Gastrocnemius medialis (tissue), 4 donors: ENCODE measurements around the gene CHST14. TPM values are rescaled to one million over a fixed set of nuclear protein-coding genes. Genes with fewer than 3 reads are reported as not detected.

Experiments used
- ATAC-seq, 2 donors: fragments of 150-250 bp; one replicate each; pipeline ENCODE4 v1.9.1; 2016
- DNase-seq, 2 donors: peaks; one replicate each; pipeline ENCODE4 v3.0.0-alpha.2; 2019
- H3K27ac ChIP-seq, 4 donors: fragments of 200-600 bp; sonication (generic); 1 replicate in 1 of 4; 2 replicates in 3 of 4; pipeline ENCODE4 v1.5.1; 2016 to 2018; ENCODE audit warnings: mild to moderate bottlenecking in 2 of 4, moderate library complexity in 1 of 4
- H3K27me3 ChIP-seq, 3 donors: fragments of 200-600 bp; sonication (generic) in 2 of 3; 1 replicate in 1 of 3; 2 replicates in 2 of 3; pipeline versions ENCODE4 v1.5.1 to v1.6.0; 2016 to 2019; ENCODE audit warnings: mild to moderate bottlenecking in 1 of 3, moderate library complexity in 1 of 3
- H3K36me3 ChIP-seq, 2 donors: fragments of 200-600 bp; sonication (generic) in 1 of 2; one replicate each; pipeline ENCODE4 v1.5.1; 2017 to 2018
- H3K4me1 ChIP-seq, 2 donors: fragments of 200-600 bp; sonication (generic) in 1 of 2; one replicate each; pipeline ENCODE4 v1.5.1; 2016 to 2017; ENCODE audit warnings: mild to moderate bottlenecking in 2 of 2
- H3K4me3 ChIP-seq, 4 donors: fragments of 200-600 bp; sonication (generic) in 3 of 4; 1 replicate in 1 of 4; 2 replicates in 3 of 4; pipeline ENCODE4 v1.5.1; 2016 to 2019; ENCODE audit warnings: mild to moderate bottlenecking in 2 of 4
- H3K9me3 ChIP-seq, 3 donors: fragments of 200-600 bp; sonication (generic) in 2 of 3; 1 replicate in 1 of 3; 2 replicates in 2 of 3; pipeline ENCODE4 v1.5.1; 2016 to 2019
- POLR2A ChIP-seq, 2 donors: fragments of 450-650 bp; IDR thresholded peaks; one replicate each; pipeline ENCODE4 v1.6.1; 2017; ENCODE audit warnings: antibody characterized with exemption in 2 of 2, mild to moderate bottlenecking in 2 of 2, moderate library complexity in 2 of 2
- in situ Hi-C, 4 donors: fragments of 200-750 bp; cut with MboI; loops; one replicate each; pipeline versions ENCODE4 v1.15.0 to v1.8.0; 2017; ENCODE audit warnings: low sequenced_read_pairs in 4 of 4
- intact Hi-C: fragments of 100-400 bp; cut with DNase I; formaldehyde crosslinking; loops from one replicate; pipeline ENCODE4 v1.15.1; 2023; ENCODE audit warnings: low total_unique reads
- total RNA-seq, 4 donors: library from RNA; depleted of rRNA; stranded (reverse); fragments of >200 nt; gene quantifications; one replicate each; pipeline versions ENCODE4 v1.1.0 to v1.2.3, GENCODE V29; 2016
- TF ChIP-seq, protein P1 (sequence below), 5 experiments: fragments of 450-650 bp in 3 of 5; fragments of 200-600 bp in 2 of 5; sonication (generic) in 2 of 5; IDR thresholded peaks in 4 of 5; conservative IDR thresholded peaks in 1 of 5; 1 replicate in 4 of 5; 2 replicates in 1 of 5; pipeline ENCODE4 v1.5.1; 2016 to 2019; ENCODE audit warnings: antibody characterized with exemption in 5 of 5, mild to moderate bottlenecking in 3 of 5, moderate library complexity in 3 of 5

The CHST14 gene
- total RNA-seq, 4 donors from 2014 or later, result 3.0 to 5.2 (median 3.9) TPM

DNA sequence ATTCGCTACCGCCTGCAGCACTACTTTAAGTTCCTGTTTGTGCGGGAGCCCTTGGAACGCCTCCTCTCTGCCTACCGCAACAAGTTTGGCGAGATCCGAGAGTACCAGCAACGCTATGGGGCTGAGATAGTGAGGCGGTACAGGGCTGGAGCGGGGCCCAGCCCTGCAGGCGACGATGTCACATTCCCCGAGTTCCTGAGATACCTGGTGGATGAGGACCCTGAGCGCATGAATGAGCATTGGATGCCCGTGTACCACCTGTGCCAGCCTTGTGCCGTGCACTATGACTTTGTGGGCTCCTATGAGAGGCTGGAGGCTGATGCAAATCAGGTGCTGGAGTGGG, 995 bp downstream of the CHST14 start:
- Histone ChIP-seq H3K4me3 (peak overlapping the region; percentile 73 to 87 (median 80)), H3K27ac (peak overlapping the region; percentile 73 to 79 (median 78)), H3K36me3 (no peaks in the 10 kb centered on the region), H3K27me3 (no peaks in the 10 kb centered on the region), H3K4me1 (peaks cover 4 to 11% of the 10 kb centered on the region in 2 donors), H3K9me3 (no peaks in the 10 kb centered on the region)
- intact Hi-C loops (loop anchor here (2.0 kb wide), 2 partner anchors 31 to 35 kb away; partner anchors contain the start of gene BAHD1), in situ Hi-C loops (no loop called here)
- ATAC-seq (peak in 1 of 2 donors; percentile 11), DNase-seq (no peak)
- no peak for TF ChIP-seq POLR2A (IDR thresholded peaks at IDR 0.05)
- TF ChIP-seq, protein P1, sequence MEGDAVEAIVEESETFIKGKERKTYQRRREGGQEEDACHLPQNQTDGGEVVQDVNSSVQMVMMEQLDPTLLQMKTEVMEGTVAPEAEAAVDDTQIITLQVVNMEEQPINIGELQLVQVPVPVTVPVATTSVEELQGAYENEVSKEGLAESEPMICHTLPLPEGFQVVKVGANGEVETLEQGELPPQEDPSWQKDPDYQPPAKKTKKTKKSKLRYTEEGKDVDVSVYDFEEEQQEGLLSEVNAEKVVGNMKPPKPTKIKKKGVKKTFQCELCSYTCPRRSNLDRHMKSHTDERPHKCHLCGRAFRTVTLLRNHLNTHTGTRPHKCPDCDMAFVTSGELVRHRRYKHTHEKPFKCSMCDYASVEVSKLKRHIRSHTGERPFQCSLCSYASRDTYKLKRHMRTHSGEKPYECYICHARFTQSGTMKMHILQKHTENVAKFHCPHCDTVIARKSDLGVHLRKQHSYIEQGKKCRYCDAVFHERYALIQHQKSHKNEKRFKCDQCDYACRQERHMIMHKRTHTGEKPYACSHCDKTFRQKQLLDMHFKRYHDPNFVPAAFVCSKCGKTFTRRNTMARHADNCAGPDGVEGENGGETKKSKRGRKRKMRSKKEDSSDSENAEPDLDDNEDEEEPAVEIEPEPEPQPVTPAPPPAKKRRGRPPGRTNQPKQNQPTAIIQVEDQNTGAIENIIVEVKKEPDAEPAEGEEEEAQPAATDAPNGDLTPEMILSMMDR (IDR thresholded peaks at IDR 0.05 in 4 of 5, conservative IDR thresholded peaks at IDR 0.05 in 1 of 5), result no peak

DNA sequence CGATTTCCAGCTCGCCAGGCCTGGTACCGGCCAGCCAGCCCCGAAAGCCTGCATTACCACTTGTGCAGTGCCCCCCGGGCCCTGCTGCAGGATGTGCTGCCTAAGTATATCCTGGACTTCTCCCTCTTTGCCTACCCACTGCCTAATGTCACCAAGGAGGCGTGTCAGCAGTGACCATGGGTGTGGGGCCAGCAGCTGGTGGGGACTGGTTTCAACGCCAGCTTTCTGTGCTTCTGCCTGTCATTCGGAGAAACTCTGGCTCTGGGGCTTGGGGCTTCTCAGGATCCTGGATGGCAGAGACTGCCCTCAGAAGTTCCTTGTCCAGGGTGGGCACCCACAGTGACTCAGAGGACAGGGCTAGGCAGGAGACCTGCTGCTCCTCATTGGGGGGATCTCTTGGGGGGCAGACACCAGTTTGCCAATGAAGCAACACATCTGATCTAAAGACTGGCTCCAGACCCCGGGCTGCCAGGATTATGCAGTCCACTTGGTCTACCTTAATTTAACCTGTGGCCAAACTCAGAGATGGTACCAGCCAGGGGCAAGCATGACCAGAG, 1.5 kb downstream of the CHST14 start:
- no peaks in the 10 kb centered on the region for H3K27me3 ChIP-seq
- TF ChIP-seq, protein P1 (IDR thresholded peaks at IDR 0.05 in 4 of 5, conservative IDR thresholded peaks at IDR 0.05 in 1 of 5), result no peak
- no peak for TF ChIP-seq POLR2A (IDR thresholded peaks at IDR 0.05)
- no peaks in the 10 kb centered on the region for H3K36me3 ChIP-seq
- intact Hi-C loops, result no loop called here
- ATAC-seq, result no peak
- in situ Hi-C loops, result no loop called here
- DNase-seq, result no peak
- H3K4me1 ChIP-seq, result peaks cover 4 to 11% of the 10 kb centered on the region in 2 donors
- H3K9me3 ChIP-seq, result no peaks in the 10 kb centered on the region
- H3K27ac ChIP-seq, result no peak overlapping the region
- peak overlapping the region; percentile 73 to 87 (median 80) for H3K4me3 ChIP-seq

DNA sequence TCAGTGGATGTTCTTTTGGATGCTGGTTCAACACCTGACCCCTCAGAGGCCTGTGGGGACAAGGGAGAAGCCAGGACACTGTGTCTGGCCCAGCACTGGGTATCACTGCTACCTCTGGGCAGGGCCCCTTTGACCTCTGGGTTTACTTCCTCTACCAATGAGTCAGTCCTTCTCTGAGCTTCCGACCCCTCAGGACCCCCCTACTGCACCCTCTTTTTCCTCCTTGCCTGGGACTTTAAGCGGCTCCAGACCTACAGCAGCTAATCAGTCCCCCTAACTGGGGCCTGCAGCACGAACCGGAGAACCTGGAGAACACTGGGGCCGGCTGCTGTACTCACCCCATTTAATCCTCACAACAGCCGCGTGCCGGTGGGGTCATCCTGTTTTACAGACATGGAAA, 3.8 kb downstream of the CHST14 start:
- no peaks in the 10 kb centered on the region for H3K36me3 ChIP-seq
- peaks cover 4 to 11% of the 10 kb centered on the region in 2 donors for H3K4me1 ChIP-seq
- ATAC-seq (no peak), DNase-seq (no peak)
- no peaks in the 10 kb centered on the region for H3K27me3 ChIP-seq
- no peaks in the 10 kb centered on the region for H3K9me3 ChIP-seq
- in situ Hi-C loops (no loop called here), intact Hi-C loops (no loop called here)
- no peak overlapping the region for H3K27ac ChIP-seq
- H3K4me3 ChIP-seq, result no peak overlapping the region
- TF ChIP-seq POLR2A (IDR thresholded peaks at IDR 0.05), result no peak
- TF ChIP-seq, protein P1 (IDR thresholded peaks at IDR 0.05 in 4 of 5, conservative IDR thresholded peaks at IDR 0.05 in 1 of 5), result no peak

GRCh38 chr15:40477642-40478327, 7.0 kb downstream of the CHST14 start:
- no peak for DNase-seq
- in situ Hi-C loops (no loop called here), intact Hi-C loops (no loop called here)
- TF ChIP-seq POLR2A (IDR thresholded peaks at IDR 0.05), result no peak
- TF ChIP-seq, protein P1 (IDR thresholded peaks at IDR 0.05 in 4 of 5, conservative IDR thresholded peaks at IDR 0.05 in 1 of 5), result no peak
- no peak for ATAC-seq
- Histone ChIP-seq H3K4me1 (no peaks in the 10 kb centered on the region), H3K27ac (no peak overlapping the region), H3K9me3 (no peaks in the 10 kb centered on the region), H3K27me3 (no peaks in the 10 kb centered on the region), H3K4me3 (no peak overlapping the region), H3K36me3 (no peaks in the 10 kb centered on the region)
